Ishikawa (cell line): ENCODE data around the gene COA3.

Experiments used
- CEBPB ChIP-seq: IDR thresholded peaks from 2 replicates; pipeline ENCODE4 v1.6.1; 2012
- CREB1 ChIP-seq: IDR thresholded peaks from 2 replicates; pipeline ENCODE4 v1.6.1; 2012; ENCODE audit warnings: low read depth
- EGR1 ChIP-seq: IDR thresholded peaks from 2 replicates; pipeline ENCODE4 v1.6.1; 2012
- EP300 ChIP-seq: IDR thresholded peaks from 2 replicates; pipeline ENCODE4 v1.6.1; 2012; ENCODE audit warnings: borderline replicate concordance
- FOXM1 ChIP-seq: IDR thresholded peaks from 2 replicates; pipeline ENCODE4 v1.6.1; 2012; ENCODE audit warnings: low read depth, borderline replicate concordance
- MAX ChIP-seq: IDR thresholded peaks from 2 replicates; pipeline ENCODE4 v1.6.1; 2012
- NFIC ChIP-seq: IDR thresholded peaks from 2 replicates; pipeline ENCODE4 v1.6.1; 2012
- RAD21 ChIP-seq: IDR thresholded peaks from 2 replicates; pipeline ENCODE4 v1.6.1; 2012; ENCODE audit warnings: low read depth
- TAF1 ChIP-seq: IDR thresholded peaks from 2 replicates; pipeline ENCODE4 v1.6.1; 2012; ENCODE audit warnings: low read depth, mild to moderate bottlenecking
- TCF12 ChIP-seq: IDR thresholded peaks from 2 replicates; pipeline ENCODE4 v1.6.1; 2012; ENCODE audit warnings: low read depth
- TEAD4 ChIP-seq: IDR thresholded peaks from 2 replicates; pipeline ENCODE4 v1.6.1; 2012
- YY1 ChIP-seq: IDR thresholded peaks from 2 replicates; pipeline ENCODE4 v1.6.1; 2012; ENCODE audit warnings: low read depth
- ZBTB7A ChIP-seq: IDR thresholded peaks from 2 replicates; pipeline ENCODE4 v1.6.1; 2012; ENCODE audit warnings: low read depth
- TF ChIP-seq, protein P1 (sequence below): IDR thresholded peaks from 2 replicates; pipeline ENCODE4 v1.6.1; 2012; ENCODE audit warnings: low read depth, mild to moderate bottlenecking
- TF ChIP-seq, protein P2 (sequence below): IDR thresholded peaks from 2 replicates; pipeline ENCODE4 v1.6.1; 2012

COA3 gene

DNA sequence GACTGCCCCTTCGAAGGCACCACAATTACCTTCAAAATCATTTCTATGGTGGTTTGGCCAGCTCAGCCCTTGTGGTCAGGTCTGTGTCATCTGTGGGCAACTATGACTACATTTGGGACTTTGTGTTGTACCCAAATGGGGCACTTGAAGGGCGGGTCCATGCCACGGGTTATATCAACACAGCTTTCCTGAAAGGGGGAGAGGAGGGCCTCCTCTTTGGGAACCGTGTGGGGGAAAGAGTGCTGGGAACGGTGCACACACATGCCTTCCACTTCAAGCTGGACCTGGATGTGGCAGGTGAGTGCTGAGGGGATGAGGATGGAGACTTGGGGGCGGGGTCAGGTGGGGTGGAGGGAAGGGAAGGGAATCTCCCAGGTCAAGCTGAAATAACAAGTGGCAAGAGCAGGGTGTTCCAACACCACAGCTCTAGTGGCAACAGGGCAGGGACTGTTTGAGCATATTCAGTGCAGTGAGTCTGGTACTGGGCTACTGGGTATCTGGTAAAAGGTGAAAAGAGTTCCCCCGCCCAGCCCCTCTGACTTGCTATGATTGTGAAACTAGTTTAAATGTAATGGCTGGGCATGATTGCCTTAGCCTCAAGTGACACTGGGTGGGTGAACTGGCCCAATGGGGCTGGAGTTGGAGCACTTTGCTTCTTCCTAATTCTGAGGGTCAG lies 47.6 kb upstream of the COA3 start:
- TF ChIP-seq YY1 (no peak), NFIC (no peak), EP300 (no peak), TAF1 (no peak), ZBTB7A (no peak), CEBPB (no peak), CREB1 (no peak), MAX (no peak), TEAD4 (no peak), TCF12 (no peak), RAD21 (no peak), EGR1 (no peak), FOXM1 (no peak)
- TF ChIP-seq, protein P1, sequence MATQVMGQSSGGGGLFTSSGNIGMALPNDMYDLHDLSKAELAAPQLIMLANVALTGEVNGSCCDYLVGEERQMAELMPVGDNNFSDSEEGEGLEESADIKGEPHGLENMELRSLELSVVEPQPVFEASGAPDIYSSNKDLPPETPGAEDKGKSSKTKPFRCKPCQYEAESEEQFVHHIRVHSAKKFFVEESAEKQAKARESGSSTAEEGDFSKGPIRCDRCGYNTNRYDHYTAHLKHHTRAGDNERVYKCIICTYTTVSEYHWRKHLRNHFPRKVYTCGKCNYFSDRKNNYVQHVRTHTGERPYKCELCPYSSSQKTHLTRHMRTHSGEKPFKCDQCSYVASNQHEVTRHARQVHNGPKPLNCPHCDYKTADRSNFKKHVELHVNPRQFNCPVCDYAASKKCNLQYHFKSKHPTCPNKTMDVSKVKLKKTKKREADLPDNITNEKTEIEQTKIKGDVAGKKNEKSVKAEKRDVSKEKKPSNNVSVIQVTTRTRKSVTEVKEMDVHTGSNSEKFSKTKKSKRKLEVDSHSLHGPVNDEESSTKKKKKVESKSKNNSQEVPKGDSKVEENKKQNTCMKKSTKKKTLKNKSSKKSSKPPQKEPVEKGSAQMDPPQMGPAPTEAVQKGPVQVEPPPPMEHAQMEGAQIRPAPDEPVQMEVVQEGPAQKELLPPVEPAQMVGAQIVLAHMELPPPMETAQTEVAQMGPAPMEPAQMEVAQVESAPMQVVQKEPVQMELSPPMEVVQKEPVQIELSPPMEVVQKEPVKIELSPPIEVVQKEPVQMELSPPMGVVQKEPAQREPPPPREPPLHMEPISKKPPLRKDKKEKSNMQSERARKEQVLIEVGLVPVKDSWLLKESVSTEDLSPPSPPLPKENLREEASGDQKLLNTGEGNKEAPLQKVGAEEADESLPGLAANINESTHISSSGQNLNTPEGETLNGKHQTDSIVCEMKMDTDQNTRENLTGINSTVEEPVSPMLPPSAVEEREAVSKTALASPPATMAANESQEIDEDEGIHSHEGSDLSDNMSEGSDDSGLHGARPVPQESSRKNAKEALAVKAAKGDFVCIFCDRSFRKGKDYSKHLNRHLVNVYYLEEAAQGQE: no peak
- TF ChIP-seq, protein P2, sequence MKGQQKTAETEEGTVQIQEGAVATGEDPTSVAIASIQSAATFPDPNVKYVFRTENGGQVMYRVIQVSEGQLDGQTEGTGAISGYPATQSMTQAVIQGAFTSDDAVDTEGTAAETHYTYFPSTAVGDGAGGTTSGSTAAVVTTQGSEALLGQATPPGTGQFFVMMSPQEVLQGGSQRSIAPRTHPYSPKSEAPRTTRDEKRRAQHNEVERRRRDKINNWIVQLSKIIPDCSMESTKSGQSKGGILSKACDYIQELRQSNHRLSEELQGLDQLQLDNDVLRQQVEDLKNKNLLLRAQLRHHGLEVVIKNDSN: no peak

DNA sequence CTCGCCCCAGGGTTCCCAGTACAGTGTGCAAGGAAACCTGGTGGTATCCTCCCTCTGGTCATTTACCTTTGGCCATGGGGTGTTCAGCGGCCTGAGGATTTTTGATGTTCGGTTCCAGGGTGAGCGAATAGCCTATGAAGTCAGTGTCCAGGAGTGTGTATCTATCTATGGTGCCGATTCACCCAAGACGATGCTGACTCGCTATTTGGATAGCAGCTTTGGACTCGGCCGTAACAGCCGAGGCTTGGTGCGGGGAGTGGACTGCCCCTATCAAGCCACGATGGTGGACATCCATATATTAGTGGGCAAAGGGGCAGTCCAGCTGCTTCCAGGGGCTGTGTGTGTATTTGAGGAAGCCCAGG lies 47.0 kb upstream of the COA3 start:
- TF ChIP-seq, protein P1: no peak
- TF ChIP-seq FOXM1: no peak
- no peak for TF ChIP-seq NFIC
- no peak for TF ChIP-seq TAF1
- no peak for TF ChIP-seq CEBPB
- no peak for TF ChIP-seq ZBTB7A
- TF ChIP-seq EGR1: no peak
- TF ChIP-seq, protein P2: no peak
- no peak for TF ChIP-seq YY1
- TF ChIP-seq RAD21: no peak
- TF ChIP-seq TEAD4: no peak
- TF ChIP-seq TCF12: no peak
- no peak for TF ChIP-seq CREB1
- no peak for TF ChIP-seq EP300

- TF ChIP-seq, protein P1: no peak
- TF ChIP-seq EP300: no peak
- no peak for TF ChIP-seq RAD21
- TF ChIP-seq, protein P2: no peak
- TF ChIP-seq CEBPB: no peak
- no peak for TF ChIP-seq ZBTB7A
- no peak for TF ChIP-seq TEAD4
- no peak for TF ChIP-seq MAX
Measured at GRCh38 chr17:42844761-42845555, 46.5 kb upstream of the COA3 start.

- TF ChIP-seq EGR1: no peak
- TF ChIP-seq, protein P1: no peak
Measured at GRCh38 chr17:42844271-42844670, 45.8 kb upstream of the COA3 start, which contains the start of gene AOC2. TSS of gene AOC2 (plus strand) at chr17:42844580. CDS start at chr17:42844627, 47 bp downstream.
